C4-2B (cell line): Measurements from ENCODE around the gene VSIG4.

ENCODE experiments used
- CTCF ChIP-seq: fragments of 450-650 bp; conservative IDR thresholded peaks from 2 replicates; pipeline ENCODE4 v1.5.1; 2017; ENCODE audit warnings: mild to moderate bottlenecking
- ZFX ChIP-seq: fragments of 450-650 bp; IDR thresholded peaks from 2 replicates; pipeline ENCODE4 v1.6.1; 2017

- TF ChIP-seq CTCF (no peak), ZFX (no peak)
Measured at GRCh38 chrX:66024092-66024467, 15.8 kb downstream of the VSIG4 start.
